HG03159 (cell line): ENCODE data around the gene MDM2.
"Not testable (repeated sequence)": the region's sequence is repeated elsewhere in the genome, so short reads cannot be mapped to it uniquely, and the experiment has no call there.

ENCODE experiments used
- ATAC-seq: cut with Tn5 transposase; IDR thresholded peaks from one replicate; pipeline ENCODE4 v1.9.1; 2021; ENCODE audit warnings: mild to moderate bottlenecking, moderate library complexity; ENCODE audit not compliant: unreplicated experiment

The MDM2 gene

GRCh38 chr12:68785358-68785757, 22.6 kb upstream of the MDM2 start:
- no peak for ATAC-seq

GRCh38 chr12:68785823-68786222, 22.2 kb upstream of the MDM2 start:
- no peak for ATAC-seq

- no peak for ATAC-seq
Observed at GRCh38 chr12:68786929-68787328, 21.0 kb upstream of the MDM2 start.

GRCh38 chr12:68788554-68789143, 19.3 kb upstream of the MDM2 start:
- ATAC-seq, result no peak

- ATAC-seq, result no peak
Observed at GRCh38 chr12:68789144-68789878, 18.7 kb upstream of the MDM2 start.

GRCh38 chr12:68790081-68790951, 17.7 kb upstream of the MDM2 start:
- no peak for ATAC-seq

GRCh38 chr12:68790952-68791234, 17.1 kb upstream of the MDM2 start:
- no peak for ATAC-seq

- no peak for ATAC-seq
Observed at GRCh38 chr12:68791897-68792481, 16.0 kb upstream of the MDM2 start.

- no peak for ATAC-seq
Observed at GRCh38 chr12:68792952-68793351, 15.0 kb upstream of the MDM2 start.

GRCh38 chr12:68793436-68793835, 14.5 kb upstream of the MDM2 start:
- ATAC-seq, result no peak

- ATAC-seq, result no peak
Observed at GRCh38 chr12:68793975-68794652, 13.9 kb upstream of the MDM2 start.

- ATAC-seq, result no peak
Observed at GRCh38 chr12:68794653-68795251, 13.2 kb upstream of the MDM2 start.

GRCh38 chr12:68796399-68796798, 11.6 kb upstream of the MDM2 start:
- no peak for ATAC-seq

- ATAC-seq, result no peak
Observed at GRCh38 chr12:68798882-68799234, 9.1 kb upstream of the MDM2 start.

- ATAC-seq, result no peak
Observed at GRCh38 chr12:68800294-68800693, 7.7 kb upstream of the MDM2 start.

GRCh38 chr12:68801124-68801523, 6.9 kb upstream of the MDM2 start:
- not testable (repeated sequence) for ATAC-seq

GRCh38 chr12:68802372-68802745, 5.6 kb upstream of the MDM2 start:
- peak; percentile 24 for ATAC-seq

GRCh38 chr12:68802911-68803651, 4.9 kb upstream of the MDM2 start:
- not testable (repeated sequence) for ATAC-seq

- no peak for ATAC-seq
Observed at GRCh38 chr12:68803948-68804656, 3.9 kb upstream of the MDM2 start.
